Activated CD8-positive, alpha-beta memory T cell treated with anti-CD3 and anti-CD28 coated beads for 24 hours (primary cell): Measurements from ENCODE around the gene THSD8.
"Not testable (repeated sequence)": the region's sequence is repeated elsewhere in the genome, so short reads cannot be mapped to it uniquely, and the experiment has no call there.

Source experiments
- DNase-seq: peaks from one replicate; pipeline ENCODE4 v3.0.0-alpha.2; 2020

Gene THSD8

GRCh38 chr19:12833738-12834565, 32.1 kb downstream of the THSD8 start:
- peak; percentile 66 for DNase-seq

- peak; percentile 57 for DNase-seq
Observed at GRCh38 chr19:12834566-12834943, 32.7 kb downstream of the THSD8 start, which contains the start of gene RTBDN. Gene RTBDN (minus strand): TSS chr19:12834579. CDS start chr19:12829979, 4,600 bp downstream.

GRCh38 chr19:12834976-12835757, 33.3 kb downstream of the THSD8 start:
- peak; percentile 60 for DNase-seq

DNA sequence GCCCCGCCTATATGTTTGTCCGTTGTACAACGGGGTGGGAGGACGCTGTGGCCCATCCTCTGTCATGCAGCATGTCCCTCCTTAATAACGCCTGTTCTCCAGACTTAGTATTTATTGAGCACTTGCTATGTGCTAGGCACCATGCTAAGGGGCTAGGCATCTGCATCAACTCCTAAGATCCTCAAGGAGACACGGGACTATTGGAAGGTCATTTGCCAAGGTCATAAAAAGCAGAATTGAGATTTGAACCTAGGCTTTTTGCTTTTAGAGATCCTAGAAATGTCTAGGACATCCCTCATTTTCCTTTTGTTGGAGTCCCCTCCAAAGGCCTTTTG, 34.6 kb downstream of the THSD8 start:
- no peak for DNase-seq

GRCh38 chr19:12837225-12837624, 35.4 kb downstream of the THSD8 start:
- DNase-seq: no peak

GRCh38 chr19:12838182-12838885, 36.5 kb downstream of the THSD8 start, which contains the start of gene MAST1:
Gene MAST1 (plus strand): TSS chr19:12838515. CDS start chr19:12838573, 58 bp downstream.
- DNase-seq: peak; percentile 74

DNA sequence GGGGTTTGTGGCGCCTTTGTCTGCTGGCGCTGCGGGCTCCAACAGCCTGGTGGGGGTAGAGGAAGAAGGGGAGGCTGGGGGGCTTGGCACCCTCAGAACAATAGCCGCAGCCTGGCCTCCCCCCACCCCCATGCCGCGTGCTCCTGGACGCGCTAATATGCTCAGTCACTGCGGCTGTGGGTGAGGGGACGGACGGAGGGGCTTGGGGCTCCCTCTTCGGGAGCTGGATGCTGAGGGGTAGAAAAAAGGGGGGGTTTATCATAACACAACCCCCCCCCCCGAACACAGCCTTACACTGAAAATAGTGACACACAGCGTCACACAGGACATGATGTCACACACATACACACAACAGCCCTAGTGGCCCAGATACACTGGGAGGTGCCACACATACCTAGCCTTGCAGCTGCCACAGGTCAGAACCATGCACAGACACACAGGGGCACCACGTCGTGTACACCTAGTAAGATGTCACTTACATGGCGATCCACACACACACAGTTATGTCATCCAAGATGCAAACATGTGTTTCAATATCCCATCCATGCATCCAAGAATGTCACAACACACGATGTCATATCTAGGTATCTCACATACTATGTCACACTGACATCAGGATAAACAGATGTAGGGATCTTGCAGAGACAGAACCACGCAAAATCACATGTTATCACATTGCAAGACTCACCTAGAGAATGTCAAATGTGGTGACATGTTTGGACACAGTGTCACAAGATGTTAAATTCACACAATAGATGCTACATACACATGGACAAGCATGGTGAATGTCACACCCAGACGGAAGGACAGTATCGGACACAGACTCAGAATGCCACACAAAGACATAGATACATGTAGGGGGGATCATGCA, 37.3 kb downstream of the THSD8 start:
- DNase-seq: no peak

- DNase-seq: peak; percentile 67
Observed at GRCh38 chr19:12840091-12841079, 38.5 kb downstream of the THSD8 start.

GRCh38 chr19:12841094-12841493, 39.2 kb downstream of the THSD8 start:
- peak; percentile 66 for DNase-seq

GRCh38 chr19:12842511-12842910, 40.6 kb downstream of the THSD8 start:
- no peak for DNase-seq

GRCh38 chr19:12843328-12843727, 41.5 kb downstream of the THSD8 start:
- DNase-seq: no peak

DNA sequence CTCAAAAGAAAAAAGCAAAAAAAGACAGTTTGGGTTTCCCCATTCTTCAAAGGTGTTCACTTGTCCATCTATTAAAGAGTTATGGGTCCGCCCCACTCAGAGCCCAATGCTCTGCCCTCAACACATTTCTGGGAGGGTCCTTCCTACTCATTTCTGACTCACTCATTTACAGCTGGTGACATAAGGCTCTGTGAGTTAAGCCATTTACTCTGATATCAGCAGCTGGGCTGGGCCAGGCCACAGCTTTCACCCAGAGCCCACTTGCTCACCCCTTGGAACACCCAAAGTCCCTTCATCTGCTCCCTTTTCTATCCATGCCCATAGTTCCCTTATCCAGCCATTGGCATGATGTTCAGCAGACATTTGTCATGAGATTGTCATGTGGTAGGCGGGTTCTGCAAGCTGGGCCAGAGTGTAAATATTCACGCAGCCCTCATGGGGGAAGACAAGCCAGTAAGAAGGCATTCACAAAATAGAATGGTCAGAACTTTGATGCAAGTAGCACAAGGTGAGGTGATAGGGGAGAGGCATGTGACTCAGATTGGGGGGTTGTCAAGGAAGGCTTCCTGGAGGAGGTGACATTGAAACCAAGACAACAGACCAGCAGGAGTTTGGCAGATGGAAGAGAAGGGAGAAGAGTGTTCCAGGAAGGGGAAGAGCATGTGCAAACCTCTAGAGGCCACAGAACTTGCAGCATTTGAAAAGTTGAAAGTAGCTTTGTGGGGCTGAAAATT, 42.3 kb downstream of the THSD8 start:
- no peak for DNase-seq

GRCh38 chr19:12846613-12847012, 44.7 kb downstream of the THSD8 start:
- not testable (repeated sequence) for DNase-seq

- DNase-seq: peak; percentile 97
Observed at GRCh38 chr19:12847159-12848139, 45.6 kb downstream of the THSD8 start.
